OCI-LY3 (cell line): ENCODE measurements around the gene FAM120A.

Source experiments
- CTCF ChIP-seq: fragments of 200-600, 300-600 bp; sonication (generic); IDR thresholded peaks from 2 replicates; pipeline ENCODE4 v1.5.1; 2014; ENCODE audit warnings: antibody characterized with exemption, low read length, low read depth
- EZH2phosphoT487 ChIP-seq: fragments of 200-600 bp; shearing (Covaris generic); IDR thresholded peaks from 2 replicates; pipeline ENCODE4 v1.6.1; 2018; ENCODE audit warnings: antibody characterized with exemption, mixed run types, low read depth

GRCh38 chr9:93525476-93525875, 74.0 kb downstream of the FAM120A start:
- TF ChIP-seq CTCF (no peak), EZH2phosphoT487 (no peak)
